ENCODE data around the gene PRODH2.

Gene PRODH2

GRCh38 chr19:35757749-35758608 is 54.7 kb downstream of the PRODH2 start, which contains the start of gene PROSER3:
Gene PROSER3, plus strand, starts transcription at chr19:35758176. Its CDS starts 40 bp downstream, at chr19:35758216.
- DNase-seq (ENCODE audit: low read depth in 2 of 2), result peak; percentile 93 to 94

GRCh38 chr19:35757231-35757748 is 55.4 kb downstream of the PRODH2 start:
- DNase-seq (ENCODE audit: low read depth in 2 of 2), result no peak

GRCh38 chr19:35756377-35757230 is 56.0 kb downstream of the PRODH2 start, which contains the start of gene HSPB6:
Gene HSPB6, minus strand, starts transcription at chr19:35757029. Its CDS starts 21 bp downstream, at chr19:35757008.
- no peak for DNase-seq (ENCODE audit: low read depth in 2 of 2)

GRCh38 chr19:35755550-35756376 is 56.9 kb downstream of the PRODH2 start:
- peak; percentile 54 to 55 for DNase-seq (ENCODE audit: low read depth in 2 of 2)

- DNase-seq (ENCODE audit: low read depth in 2 of 2), result no peak
Measured at GRCh38 chr19:35755131-35755549, 57.5 kb downstream of the PRODH2 start.

- DNase-seq (ENCODE audit: low read depth in 2 of 2), result no peak
Measured at GRCh38 chr19:35754370-35755130, 58.1 kb downstream of the PRODH2 start.

- DNase-seq (ENCODE audit: low read depth in 2 of 2), result no peak
Measured at GRCh38 chr19:35753634-35754369, 58.8 kb downstream of the PRODH2 start.

- no peak for DNase-seq (ENCODE audit: low read depth in 2 of 2)
Measured at GRCh38 chr19:35752746-35753350, 59.8 kb downstream of the PRODH2 start.

DNA sequence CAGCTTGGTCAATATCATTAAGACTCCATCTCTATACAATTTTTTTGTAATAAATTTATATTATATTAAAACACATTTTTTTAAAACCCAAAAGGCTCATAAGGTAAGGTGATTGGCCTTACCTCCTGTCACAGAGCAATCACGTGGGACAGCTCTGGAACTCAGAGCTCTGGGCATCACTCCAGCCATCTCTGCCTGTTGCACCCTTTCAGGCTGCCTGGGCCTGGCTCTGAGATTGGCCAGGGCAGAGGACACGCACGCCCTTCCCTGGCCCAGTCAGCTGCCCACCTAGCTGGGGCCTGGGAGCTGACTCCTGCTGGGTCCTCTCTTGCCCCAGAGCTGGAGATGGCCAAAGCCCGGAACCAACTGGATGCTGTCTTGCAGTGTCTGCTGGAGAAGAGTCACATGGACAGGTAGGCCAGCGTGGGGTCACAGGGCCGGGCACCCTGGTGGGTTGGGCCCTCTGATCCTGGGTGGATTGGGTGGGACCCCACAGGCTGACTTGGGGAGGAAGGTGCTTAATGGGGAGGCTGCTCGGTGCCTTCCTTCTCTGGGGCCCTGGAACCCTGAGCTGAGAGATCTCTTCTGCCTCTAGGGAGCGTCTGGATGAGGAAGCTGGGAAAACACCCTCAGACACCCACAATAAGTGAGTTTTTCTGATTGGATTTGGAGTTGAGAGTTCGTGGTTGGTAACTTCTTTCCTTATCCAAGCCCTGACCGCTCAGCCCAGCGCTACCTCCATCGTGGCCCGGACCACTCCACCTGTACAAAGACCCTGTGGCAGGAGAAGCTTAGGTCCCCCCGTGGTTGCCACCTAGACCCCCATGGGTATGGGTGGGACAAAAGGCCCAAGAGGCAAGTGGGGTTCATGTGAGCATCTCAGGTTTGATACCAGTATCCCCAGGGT is 60.6 kb downstream of the PRODH2 start:
- no peak for DNase-seq (ENCODE audit: low read depth in 2 of 2)

GRCh38 chr19:35750167-35750566 is 62.5 kb downstream of the PRODH2 start:
- no peak for DNase-seq (ENCODE audit: low read depth in 2 of 2)
